ENCODE results near the gene WNT7B.

The WNT7B gene

GRCh38 chr22:45971408-45972028 is 5.4 kb downstream of the WNT7B start:
- no peak for DNase-seq (ENCODE audit: low read depth in 2 of 2)

DNA sequence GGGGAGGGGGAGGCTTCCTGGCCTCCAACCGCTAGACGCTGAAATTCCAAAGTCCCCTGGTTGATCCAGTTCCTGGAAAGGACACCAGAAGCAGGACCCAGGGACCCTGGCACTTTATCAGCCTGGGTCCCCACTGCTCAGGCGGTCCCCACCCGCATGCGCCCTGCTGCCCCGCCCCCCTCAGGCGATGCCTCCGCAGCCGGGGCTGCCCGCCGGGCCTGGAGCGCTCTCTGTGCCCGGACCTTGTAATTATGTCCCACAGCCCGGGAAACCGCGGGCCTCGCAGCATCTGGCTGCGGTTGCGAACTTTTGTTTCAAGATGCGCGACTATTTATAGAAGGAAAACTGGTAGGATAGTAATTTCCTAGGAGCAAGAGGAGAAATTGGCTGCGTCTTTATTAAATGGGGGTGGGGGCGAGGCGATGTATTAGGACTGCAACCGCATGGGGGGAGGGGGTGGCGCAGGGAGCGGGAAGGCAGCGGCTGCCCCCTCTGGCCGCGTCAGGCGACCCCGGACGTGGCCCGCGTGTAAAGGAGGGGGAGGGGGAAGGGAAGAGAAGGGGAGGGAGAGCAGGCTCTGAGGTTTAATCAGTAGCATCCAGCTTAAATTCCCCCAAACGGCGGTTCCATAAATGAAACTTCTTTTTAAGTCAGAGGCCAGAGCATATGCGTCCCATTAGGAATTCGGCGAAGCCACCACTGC is 6.1 kb downstream of the WNT7B start:
- DNase-seq (ENCODE audit: low read depth in 2 of 2) = no peak

- DNase-seq (ENCODE audit: low read depth in 2 of 2) = no peak
Measured at GRCh38 chr22:45969801-45970470, 7.0 kb downstream of the WNT7B start.

DNA sequence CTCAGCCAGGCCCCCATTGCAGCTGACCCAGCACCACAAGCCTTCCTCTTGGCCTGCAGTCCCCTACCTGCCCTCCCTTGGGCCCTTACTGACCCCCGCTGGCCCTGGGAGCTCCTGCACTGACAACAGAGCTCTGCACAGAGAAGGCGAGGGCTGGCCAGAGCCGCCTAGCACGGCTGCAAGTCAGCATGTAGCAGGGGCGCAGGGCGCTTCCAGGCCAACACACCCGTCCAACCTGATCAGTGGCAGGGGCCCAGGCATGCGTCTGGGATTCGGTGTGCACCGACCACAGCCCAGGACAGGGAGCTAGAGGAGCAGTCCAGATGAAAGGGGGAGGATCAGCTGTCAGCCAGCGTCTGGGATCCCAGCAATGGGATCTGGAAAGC is 7.6 kb downstream of the WNT7B start:
- no peak for DNase-seq (ENCODE audit: low read depth in 2 of 2)

- DNase-seq (ENCODE audit: low read depth in 2 of 2) = no peak
Measured at GRCh38 chr22:45968751-45969413, 8.1 kb downstream of the WNT7B start.

GRCh38 chr22:45968003-45968650 is 8.8 kb downstream of the WNT7B start:
- no peak for DNase-seq (ENCODE audit: low read depth in 2 of 2)

DNA sequence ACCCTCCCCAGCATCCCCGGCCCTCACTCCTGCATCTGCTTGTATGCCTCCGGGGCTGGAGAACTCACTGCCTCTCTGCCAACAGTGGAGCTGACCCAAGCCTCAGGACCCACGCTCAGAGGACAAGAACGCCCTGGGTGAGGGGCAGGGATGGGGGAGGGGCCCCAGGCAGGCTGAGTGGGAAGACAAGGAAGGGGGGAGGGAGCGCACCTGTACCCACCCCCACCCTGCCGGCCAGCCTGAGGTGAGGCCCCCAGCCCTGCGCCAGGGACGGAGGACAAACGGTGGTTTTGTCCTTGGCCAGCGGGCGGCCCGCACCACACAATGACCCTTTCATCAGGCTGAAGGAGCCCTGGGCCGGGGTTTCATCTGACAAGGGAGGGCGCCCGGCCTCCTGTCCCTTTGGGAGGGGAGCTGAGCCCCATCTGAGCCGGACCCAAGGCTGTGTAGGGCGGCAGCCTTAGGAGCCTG is 10.0 kb downstream of the WNT7B start:
- DNase-seq (ENCODE audit: low read depth in 2 of 2) = no peak

DNA sequence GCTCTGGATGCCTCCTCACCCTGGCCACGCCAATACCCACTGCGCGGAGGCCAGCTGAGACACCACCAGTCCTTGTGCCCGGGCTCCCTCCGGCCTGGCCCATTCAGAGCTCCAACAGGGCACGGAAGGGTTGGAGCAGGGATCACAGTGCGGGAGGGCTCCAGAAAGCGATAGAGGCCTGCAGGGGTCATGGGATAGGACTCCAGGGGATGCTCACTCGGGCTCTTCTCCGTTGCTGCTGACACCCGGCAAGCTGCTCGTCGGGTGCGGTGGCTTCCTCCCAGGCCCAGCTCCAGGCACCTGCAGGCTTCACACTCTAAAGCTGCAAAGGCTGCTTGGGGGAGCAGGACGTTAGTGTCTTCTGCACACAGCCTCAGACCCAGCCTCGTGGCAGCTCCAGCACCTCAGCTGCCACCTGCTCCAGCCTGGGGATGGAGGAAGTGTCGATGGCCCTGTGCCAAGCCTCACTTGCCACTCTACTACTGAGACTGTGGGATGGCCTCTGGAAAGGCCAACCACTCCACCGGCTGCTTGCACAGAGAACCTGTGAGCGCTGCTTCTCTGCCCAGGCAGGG is 10.6 kb downstream of the WNT7B start:
- no peak for DNase-seq (ENCODE audit: low read depth in 2 of 2)

GRCh38 chr22:45965563-45965962 is 11.4 kb downstream of the WNT7B start:
- DNase-seq (ENCODE audit: low read depth in 2 of 2) = no peak

DNA sequence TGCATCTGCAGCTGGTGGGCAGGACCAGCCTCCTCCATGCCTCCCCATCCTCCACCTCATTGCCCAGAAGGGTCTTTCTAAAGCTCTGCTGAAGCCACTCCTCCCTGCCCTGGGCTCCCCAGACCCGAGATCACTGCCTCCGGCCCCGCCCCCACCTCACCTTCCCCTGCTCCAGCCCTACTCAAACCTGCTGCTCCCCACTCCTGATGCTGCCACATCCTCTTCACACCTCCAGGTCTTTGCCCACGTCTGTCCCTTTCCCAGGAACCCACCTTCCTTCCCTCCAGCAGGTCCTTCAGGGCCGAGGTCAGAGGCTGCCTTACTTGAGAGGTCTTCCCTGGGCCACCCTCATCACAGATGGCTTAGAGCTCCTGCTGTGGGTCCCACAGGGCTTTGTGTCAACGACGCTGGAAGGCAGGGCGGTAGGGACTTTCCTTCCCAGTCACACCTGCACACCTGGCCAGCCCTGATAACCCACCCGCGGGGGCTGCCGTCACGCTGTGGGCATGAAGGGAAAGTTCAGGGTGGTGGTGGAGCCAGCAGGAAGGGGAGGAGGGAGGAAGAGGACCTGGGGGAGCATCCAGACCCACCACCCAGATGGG is 11.9 kb downstream of the WNT7B start:
- DNase-seq (ENCODE audit: low read depth in 2 of 2) = no peak

GRCh38 chr22:45964372-45964771 is 12.6 kb downstream of the WNT7B start:
- DNase-seq (ENCODE audit: low read depth in 2 of 2) = no peak

- no peak for DNase-seq (ENCODE audit: low read depth in 2 of 2)
Measured at GRCh38 chr22:45963821-45964220, 13.1 kb downstream of the WNT7B start.

DNA sequence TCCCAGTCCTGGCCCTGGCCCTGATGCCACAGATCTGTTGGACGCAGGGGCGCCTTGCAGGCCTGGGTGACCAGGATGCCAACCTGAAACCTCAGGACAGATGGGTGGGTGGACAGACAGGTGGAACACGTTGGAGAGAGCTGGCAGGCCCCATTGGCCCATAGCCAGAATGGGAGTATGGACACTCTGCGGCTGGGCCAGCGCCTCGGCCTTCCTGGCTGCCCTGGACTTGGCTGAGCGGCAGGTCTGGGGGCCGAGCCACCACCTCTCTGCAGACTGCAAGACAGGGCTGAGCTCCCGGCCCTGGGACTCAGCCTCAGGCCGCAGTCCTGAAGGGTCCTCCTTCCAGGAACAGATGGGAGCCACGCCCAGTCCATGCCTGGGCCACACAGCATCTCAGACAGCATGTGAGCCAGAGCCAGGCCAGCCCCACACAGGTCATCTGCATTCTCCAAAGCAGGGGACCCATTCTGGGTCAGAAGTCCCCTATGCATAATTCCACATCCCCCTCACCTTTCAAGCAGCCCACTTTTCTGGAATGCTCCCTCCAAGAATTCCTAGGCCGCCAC is 14.1 kb downstream of the WNT7B start:
- no peak for DNase-seq (ENCODE audit: low read depth in 2 of 2)

DNA sequence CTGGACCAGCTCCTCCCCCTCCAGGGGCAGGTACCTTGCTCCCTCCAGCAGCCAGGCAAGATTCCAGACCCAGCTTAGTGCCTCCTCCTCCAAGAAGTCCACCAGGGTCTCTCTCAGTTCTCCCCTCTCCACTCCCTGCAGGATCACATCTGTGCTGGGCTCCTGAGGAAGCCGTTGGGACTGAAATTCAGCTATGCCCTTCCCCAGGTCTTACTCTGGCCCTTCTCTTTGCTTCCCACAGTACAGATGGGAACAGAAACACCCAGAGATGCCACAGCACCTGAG is 14.6 kb downstream of the WNT7B start:
- DNase-seq (ENCODE audit: low read depth in 2 of 2) = no peak

GRCh38 chr22:45961679-45962433 is 15.1 kb downstream of the WNT7B start:
- no peak for DNase-seq (ENCODE audit: low read depth in 2 of 2)

DNA sequence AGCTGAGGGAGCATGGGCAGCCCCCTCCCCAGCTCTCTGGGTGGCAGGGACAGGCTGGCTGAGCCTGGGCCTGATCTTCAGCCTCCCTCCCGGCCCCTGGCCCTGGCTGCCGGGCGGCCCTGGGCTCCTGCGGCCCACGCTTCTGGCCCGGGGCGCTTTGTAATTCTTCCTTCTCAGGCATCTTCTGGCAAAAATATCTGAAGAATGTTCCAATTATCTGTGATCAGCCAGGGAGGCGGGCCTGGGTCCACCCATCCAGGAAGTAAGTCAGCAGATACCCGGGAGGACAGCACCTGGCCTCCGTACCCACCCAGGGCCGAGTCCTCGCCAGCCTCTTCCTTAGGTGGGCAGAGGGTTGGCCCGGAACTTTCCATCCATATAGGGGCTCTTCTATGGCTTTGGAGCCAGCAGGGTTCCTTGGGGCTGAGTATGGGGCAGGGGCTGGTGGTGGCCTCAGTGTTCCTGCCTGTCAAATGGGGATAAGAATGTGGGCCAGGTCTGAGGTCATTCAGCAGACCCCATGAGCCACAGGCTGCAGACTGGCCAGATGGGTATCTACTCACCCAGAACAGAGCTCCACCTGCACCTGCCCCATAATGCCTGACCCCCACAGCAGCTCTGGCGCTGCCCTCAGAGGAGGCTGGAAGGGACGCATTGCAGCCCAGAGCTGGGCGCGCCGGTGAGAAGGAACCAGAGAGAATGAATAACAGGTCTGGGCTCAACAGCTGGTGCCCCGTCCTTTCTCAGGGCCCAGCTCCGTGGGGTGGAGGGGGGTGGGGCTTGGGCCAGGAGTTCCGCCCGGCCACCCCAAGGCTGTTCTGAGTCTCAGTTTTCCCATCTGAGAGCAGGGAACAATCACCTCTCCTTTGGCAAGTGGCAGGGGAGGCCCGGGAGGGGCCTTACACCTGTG is 16.2 kb downstream of the WNT7B start:
- DNase-seq (ENCODE audit: low read depth in 2 of 2) = no peak

- DNase-seq (ENCODE audit: low read depth in 2 of 2) = no peak
Measured at GRCh38 chr22:45959719-45960476, 17.1 kb downstream of the WNT7B start.

GRCh38 chr22:45958971-45959370 is 18.0 kb downstream of the WNT7B start:
- DNase-seq (ENCODE audit: low read depth in 2 of 2) = no peak

- DNase-seq (ENCODE audit: low read depth in 2 of 2) = no peak
Measured at GRCh38 chr22:45957826-45958225, 19.1 kb downstream of the WNT7B start.
